Cerebellar cortex (tissue), 1 donor: Measurements from ENCODE around the gene ZNF415.
"Not testable (repeated sequence)": the region's sequence is repeated elsewhere in the genome, so short reads cannot be mapped to it uniquely, and the experiment has no call there.

Source experiments
- DNase-seq: peaks from one replicate; pipeline ENCODE4 v3.0.0-alpha.2; 2015; ENCODE audit warnings: low spot score

ZNF415 gene

GRCh38 chr19:53132141-53132991, at the start of gene ZNF415:
TSS of gene ZNF415 (minus strand) at chr19:53132910. CDS start at chr19:53122676, 10,234 bp downstream.
- DNase-seq = peak; percentile 85

DNA sequence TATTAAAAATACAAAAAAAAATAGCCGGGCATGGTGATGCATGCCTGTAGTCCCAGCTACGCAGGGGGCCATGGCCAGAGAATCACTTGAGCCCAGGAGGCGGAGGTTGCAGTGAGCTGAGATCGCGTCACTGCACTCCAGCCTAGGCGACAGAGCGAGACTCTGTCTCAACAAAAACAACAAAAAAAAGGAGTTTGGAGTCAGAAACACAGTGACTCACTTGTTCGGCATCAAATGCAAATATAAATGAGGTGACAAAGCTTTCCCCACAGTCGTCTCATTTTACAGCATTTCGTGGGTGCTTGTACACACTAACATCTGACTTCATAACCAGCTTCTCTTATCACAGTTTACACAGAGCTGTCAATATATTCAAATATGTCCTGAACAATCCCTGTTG, 49.5 kb upstream of the ZNF415 start:
- DNase-seq = no peak

GRCh38 chr19:53177986-53178385, 45.3 kb upstream of the ZNF415 start:
- no peak for DNase-seq

GRCh38 chr19:53172889-53173288, 40.2 kb upstream of the ZNF415 start:
- no peak for DNase-seq

DNA sequence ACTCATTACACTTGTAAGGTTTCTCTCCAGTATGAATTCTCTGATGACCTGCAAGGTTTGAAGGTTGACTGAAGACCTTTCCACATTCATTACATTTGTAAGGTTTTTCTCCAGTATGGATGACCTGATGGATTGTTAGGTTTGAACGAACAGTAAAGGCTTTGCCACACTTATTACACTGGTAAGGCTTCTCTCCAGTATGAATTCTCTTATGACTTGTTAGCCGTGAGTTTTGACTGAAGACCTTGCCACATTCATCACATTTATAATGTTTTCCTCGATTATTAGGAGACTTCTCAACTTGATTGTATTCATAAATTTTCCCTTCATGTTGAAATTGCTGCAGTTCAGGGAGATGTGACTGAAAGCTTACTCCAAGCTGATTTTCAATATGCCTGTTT, 33.0 kb upstream of the ZNF415 start:
- DNase-seq = no peak

DNA sequence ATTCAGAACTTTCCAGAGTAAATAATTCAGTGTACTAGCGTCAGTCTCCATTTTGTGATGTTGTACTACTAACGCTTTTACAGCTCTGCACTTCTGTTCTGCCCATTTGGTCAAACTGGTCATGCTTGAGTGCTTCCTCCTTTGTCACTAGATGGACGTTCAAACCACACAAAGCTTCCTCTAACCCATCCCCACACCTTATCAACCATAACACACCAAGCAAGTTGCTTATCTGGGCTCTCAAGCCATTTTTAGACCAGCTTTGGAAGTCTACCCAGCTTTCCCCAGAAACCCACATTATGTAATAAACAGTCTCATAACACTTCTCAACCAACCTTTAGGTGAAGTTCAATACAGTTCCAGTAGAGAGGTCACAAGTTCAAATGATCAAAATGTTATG, 28.4 kb upstream of the ZNF415 start:
- DNase-seq = no peak

- no peak for DNase-seq
Measured at GRCh38 chr19:53160350-53160749, 27.6 kb upstream of the ZNF415 start.

GRCh38 chr19:53158119-53158656, 25.5 kb upstream of the ZNF415 start:
- DNase-seq = peak; percentile 29

DNA sequence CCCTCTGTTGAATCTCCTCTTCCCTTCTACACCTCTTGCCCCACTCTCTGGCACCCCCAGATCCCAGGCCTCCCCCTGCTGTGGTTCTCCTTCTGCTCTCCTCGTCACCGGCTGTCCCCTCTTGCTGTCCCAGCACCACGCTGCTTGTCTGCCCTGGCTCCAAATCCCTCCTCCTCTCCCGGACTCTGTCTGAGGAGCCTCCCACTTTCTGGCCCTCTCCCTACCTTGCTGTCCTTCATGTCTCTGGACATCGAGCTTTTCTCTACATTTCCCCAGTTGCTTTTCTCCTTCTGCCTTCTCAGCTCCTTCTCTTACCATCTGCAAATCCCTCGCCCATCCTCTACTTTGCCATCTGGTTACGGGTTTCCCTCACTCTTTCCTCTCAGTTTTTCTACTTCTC, 24.9 kb upstream of the ZNF415 start:
- peak; percentile 65 for DNase-seq

- no peak for DNase-seq
Measured at GRCh38 chr19:53156850-53157249, 24.1 kb upstream of the ZNF415 start.

- no peak for DNase-seq
Measured at GRCh38 chr19:53147645-53148044, 14.9 kb upstream of the ZNF415 start.

DNA sequence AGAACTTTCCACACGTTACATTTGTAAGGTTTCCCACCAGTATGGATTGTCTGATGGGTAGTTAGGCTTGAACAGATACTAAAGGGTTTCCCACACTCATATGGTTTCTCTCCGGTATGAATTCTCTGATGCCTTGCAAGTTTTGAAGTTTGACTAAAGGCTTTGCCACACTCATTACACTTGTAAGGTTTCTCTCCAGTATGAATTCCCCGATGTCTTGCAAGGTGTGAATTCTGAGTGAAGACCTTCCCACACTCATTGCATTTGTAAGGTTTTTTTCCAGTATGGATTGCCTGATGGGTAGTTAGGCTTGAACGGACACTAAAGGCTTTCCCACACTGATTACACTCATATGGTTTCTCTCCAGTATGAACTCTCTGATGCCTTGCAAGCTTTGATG, 7.6 kb upstream of the ZNF415 start:
- no peak for DNase-seq

GRCh38 chr19:53136432-53136831, 3.7 kb upstream of the ZNF415 start:
- no peak for DNase-seq

- DNase-seq = peak; percentile 16
Measured at GRCh38 chr19:53131727-53132126, 983 bp downstream of the ZNF415 start.

DNA sequence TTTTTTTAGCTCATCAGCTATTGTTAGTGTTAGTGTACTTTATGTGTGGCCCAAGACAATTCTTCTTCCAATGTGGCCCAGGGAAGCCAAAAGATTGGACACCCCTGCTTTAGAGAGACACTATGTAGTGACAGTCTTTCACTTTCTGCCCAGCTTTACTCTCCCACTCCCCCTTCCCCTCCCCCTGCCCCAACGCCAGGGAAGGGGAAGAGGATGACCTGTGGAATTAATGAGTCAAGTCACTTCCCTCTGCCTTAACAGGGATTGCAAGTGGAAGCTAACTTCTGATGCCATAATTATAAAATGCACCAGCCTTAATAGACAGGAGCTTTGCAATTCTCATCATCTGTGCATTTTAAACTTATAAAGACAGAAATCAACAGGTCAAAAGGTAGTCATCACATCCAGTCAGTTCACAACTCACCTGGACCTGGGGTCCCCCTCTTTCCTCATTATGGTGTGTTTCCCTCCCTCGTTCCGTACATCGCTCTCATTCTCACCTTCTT, 1.6 kb downstream of the ZNF415 start:
- DNase-seq = no peak

DNA sequence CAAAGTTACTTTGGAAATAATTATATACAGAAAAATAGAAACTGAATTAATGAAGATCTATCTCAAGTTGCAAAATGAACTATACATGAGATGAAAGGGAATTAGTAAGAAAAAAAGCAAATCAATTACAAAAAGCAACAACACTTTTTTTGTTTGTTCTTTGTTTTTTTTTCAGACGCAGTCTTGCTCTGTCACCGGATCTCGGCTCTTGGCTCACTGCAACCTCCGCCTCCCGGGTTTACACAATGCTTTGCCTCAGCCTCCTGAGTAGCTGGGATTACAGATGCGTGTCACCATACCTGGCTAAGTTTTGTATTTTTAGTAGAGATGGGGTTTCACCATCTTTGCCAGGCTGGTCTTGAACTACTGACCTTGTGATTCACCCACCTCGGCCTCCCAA, 2.2 kb downstream of the ZNF415 start:
- DNase-seq = peak; percentile 28

DNA sequence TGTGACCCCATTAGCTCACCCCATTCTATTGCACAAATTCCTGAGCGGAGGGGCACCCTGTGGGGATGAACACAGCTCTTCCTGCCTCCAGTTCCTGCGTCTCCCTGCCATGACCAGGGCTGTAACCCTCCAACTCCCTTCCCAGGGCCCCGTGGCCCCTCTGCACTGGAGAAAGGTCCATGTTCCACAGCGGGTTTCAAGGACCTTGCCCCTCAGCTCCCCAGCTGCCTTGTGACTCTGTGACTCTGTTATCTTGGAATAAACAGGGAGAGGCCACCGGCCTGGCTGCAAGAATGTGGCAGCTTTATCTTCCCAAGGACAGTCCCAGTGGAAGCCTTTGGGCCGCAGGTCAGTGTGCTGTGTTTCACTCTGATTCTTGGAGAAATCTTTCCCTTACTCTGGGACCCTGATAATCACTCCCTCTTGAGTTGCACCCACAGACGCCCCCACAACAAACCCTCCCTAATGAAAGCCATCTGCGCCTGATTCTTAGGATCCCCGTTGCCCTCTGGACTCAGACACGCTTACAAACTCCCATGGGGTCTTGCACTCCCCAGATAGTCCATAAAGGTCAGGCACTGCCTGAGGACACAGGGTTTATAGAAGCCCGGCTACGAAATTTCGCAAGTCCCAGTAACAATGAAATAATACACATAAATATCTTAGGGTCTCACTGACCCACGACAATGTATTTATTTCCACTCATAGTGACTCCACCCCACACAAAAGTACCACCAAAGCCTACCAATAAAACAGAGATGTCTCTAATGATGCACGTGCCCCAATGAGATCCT, 5.8 kb downstream of the ZNF415 start:
- not testable (repeated sequence) for DNase-seq

- DNase-seq = no peak
Measured at GRCh38 chr19:53123400-53123799, 9.3 kb downstream of the ZNF415 start.

DNA sequence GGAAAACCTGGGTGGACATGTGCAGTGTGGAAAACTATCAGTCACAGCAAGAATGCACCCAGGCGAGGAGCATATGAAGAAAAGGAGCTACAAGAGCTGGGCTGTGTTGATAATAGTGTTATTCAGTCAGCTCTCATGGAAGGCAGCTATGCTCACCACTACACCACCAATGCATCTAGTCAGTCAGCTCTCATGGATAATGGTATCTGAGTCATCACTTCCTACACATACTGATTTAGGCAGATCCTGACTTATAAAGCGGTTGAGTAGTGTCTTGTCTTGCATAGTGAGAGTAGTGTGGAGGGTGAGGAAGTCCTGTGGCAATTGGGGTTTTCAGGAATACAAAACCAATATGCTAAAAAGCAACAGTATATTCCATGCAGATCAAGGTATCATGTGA, 20.4 kb downstream of the ZNF415 start:
- DNase-seq = no peak

DNA sequence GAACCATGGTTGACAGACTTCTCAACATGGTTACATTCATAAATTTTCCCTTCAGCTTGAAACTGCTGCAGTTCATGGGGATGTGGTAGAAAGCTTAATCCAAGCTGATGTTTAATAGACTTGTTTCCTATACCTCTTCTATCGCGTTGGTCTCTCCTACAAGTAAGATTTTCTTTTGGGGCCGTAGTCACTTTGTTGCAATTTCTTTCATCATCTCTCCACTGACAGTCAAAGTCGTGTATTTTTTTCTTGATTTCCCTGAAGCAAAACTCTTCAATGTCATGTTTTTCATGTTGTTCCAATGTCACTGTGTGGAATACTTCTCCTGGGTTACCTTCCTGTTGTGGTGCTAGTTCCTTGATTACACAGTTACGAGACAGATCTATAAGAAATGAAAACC, 23.2 kb downstream of the ZNF415 start:
- no peak for DNase-seq

GRCh38 chr19:53103234-53104203, 29.2 kb downstream of the ZNF415 start, which contains the start of gene ZNF160:
TSS of gene ZNF160 (minus strand) at chr19:53103422. CDS start at chr19:53086276, 17,146 bp downstream.
- peak; percentile 97 for DNase-seq
